ENCODE data around the gene NUDT21.
"Not testable (repeated sequence)": the region's sequence is repeated elsewhere in the genome, so short reads cannot be mapped to it uniquely, and the experiment has no call there.

Gene NUDT21

DNA sequence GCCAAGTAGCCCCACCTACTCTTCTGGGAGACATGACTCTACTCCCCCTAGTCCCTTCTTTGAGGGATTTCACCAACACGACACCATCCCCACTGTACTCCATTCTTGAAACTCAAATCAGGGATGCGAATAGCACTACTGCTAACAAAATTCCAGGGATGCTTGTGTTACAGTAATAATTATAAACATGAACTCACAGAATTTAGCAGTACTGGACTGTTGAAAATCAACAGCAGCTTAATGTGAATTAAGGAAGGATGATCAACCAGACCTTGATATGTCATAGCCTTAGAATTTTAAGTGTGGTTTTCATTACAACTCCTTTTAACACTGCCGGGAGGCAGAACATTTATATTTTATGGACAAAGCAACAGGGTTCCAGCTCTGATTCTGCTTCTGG lies 63.7 kb downstream of the NUDT21 start:
- Histone ChIP-seq H3K27ac (no peak overlapping the region), H3K4me3 (no peak overlapping the region)

- Histone ChIP-seq H3K4me3 (no peak overlapping the region), H3K27ac (no peak overlapping the region)
Observed at GRCh38 chr16:56384074-56384721, 66.9 kb downstream of the NUDT21 start.

DNA sequence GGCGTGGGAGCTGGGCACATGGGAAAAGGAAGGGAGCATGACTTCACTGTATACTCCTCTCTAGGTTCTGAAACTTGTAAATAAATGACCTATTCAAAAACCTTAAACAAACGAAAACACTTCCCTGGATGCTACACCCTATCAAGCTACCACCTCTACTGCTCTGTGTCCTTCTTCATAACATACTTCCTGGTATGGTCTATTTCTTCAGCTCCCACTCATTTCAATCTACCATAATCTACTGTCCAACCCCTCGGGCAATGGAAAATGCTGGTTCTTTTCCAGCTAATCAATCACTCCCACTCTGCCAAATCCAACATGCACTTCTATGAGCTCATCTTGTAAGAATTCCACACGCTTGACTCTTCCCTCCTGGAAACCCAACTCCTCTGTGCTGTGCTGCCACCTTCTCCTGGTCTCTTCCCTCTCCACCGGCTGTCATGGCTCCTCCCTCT lies 68.2 kb downstream of the NUDT21 start:
- Histone ChIP-seq H3K4me3 (no peak overlapping the region), H3K27ac (no peak overlapping the region)

- Histone ChIP-seq H3K27ac (no peak overlapping the region), H3K4me3 (no peak overlapping the region)
Observed at GRCh38 chr16:56382459-56382858, 68.7 kb downstream of the NUDT21 start.

DNA sequence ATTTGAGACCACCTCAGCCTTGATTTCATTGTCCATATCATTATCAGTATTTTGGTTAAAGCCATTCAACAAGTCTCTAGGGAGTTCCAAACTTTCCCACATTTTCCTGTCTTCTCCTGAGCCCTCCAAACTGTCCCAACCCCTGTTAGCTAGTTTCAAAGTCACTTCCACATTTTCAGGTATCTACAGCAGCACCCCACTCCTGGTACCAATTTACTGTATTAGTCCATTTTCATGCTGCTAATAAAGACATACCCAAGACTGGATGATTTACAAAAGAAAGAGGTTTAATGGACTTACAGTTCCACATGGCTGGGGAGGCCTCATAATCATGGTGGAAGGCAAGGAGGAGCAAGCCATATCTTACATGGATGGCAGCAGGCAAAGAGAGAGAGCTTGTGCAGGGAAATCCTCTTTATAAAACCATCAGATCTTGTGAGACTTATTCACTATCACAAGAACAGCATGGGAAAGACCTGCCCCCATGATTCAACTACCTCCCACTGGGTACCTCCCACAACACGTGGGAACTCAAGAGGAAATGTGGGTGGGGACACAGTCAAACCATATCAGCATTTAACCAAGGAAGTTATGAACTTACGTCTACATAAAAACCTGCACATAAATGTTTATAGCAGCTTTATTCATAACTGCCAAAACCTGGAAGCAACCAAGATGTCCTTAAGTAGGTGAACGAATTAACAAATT lies 70.2 kb downstream of the NUDT21 start:
- not testable (repeated sequence) for H3K4me3 ChIP-seq, H3K27ac ChIP-seq

Measured in skin epidermis (tissue), 12 donors.